ENCODE measurements around the gene PACRG.

Gene PACRG

DNA sequence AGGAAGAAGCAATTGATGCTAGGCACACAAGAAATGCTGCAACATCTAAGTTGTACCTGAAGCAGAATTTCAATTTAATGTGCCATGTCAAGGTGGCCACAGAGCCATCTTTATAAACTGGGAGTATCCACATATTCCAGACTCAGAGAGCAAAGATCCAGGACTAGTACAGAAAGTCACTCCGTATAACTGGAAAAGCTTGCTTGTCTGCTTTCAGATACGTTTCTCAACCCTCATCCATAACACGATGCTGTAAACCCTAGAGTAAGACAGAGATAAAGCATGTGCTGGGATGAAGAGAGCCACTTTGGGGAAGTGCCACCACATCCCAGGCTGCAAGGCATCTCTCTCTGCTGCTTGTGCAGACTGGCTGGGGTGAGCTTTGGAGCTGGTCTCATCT lies 134.7 kb downstream of the PACRG start:
- Histone ChIP-seq H3K79me1 (ENCODE audit: low read length) (no peaks in the 10 kb centered on the region), H3K4me2 (ENCODE audit: low read length) (no peak overlapping the region), H2AFZ (ENCODE audit: insufficient read depth, low read length, poor library complexity) (no peak overlapping the region), H3K4me1 (ENCODE audit: control insufficient read depth in 1 of 2, insufficient read depth in 2 of 2, low read length in 2 of 2) (no peaks in the 10 kb centered on the region), H2BK5ac (ENCODE audit: low read depth, low read length, poor library complexity) (no peak overlapping the region), H3K27ac (ENCODE audit: low read depth, low read length) (no peak overlapping the region), H4K91ac (ENCODE audit: low read depth, low read length) (no peak overlapping the region), H3K18ac (ENCODE audit: low read length) (no peak overlapping the region), H3K23ac (ENCODE audit: low read length) (no peak overlapping the region), H3K36me3 (ENCODE audit: control insufficient read depth in 1 of 2, insufficient read depth in 2 of 2, low read length in 2 of 2) (no peaks in the 10 kb centered on the region), H3K27me3 (ENCODE audit: insufficient read depth, low read length) (no peaks in the 10 kb centered on the region), H3K4me3 (ENCODE audit: low read depth, low read length) (no peak overlapping the region), H3K79me2 (ENCODE audit: control insufficient read depth, insufficient read depth, low read length, poor library complexity) (no peaks in the 10 kb centered on the region), H2AK5ac (ENCODE audit: low read length) (no peak overlapping the region), H3K9ac (ENCODE audit: low read length) (no peak overlapping the region), H4K8ac (ENCODE audit: low read depth, low read length) (no peak overlapping the region), H3K9me3 (ENCODE audit: insufficient read depth, low read depth, low read length) (no peaks in the 10 kb centered on the region), H2BK12ac (ENCODE audit: low read length) (no peak overlapping the region), H2BK120ac (ENCODE audit: insufficient read depth, low read length, poor library complexity) (no peak overlapping the region), H3K4ac (ENCODE audit: low read depth, low read length) (no peak overlapping the region), H4K12ac (ENCODE audit: low read depth, low read length) (no peak overlapping the region), H3K14ac (ENCODE audit: low read length) (no peak overlapping the region)
- WGBS (ENCODE audit: extremely low coverage, insufficient coverage, insufficient read length): no CpG with 5 or more reads among the region's 3 CpGs
- DNase-seq: peak; percentile 56 to 91

GRCh38 chr6:162862941-162863340 lies 135.2 kb downstream of the PACRG start:
- H3K79me1 ChIP-seq (ENCODE audit: low read length): no peaks in the 10 kb centered on the region
- WGBS (ENCODE audit: extremely low coverage, insufficient coverage, insufficient read length): no CpG with 5 or more reads among the region's 5 CpGs

DNA sequence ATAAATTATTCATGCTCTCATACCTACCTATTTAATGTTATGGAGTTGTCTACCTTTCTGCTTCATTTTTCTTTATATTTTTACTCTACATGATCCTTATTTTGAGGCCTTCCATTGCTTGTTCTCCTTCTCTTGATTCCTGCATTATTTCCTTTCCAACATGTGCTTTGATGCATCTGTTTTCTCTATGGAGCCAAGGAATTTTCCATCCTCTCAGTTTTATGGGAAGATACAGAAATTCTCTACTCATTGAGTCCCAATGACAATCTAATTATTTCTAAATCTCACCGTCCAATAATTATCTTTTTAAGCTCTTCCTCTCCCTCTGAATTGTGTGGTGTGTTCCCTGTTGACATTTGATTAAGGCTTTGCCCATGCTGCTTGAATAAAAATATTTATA lies 136.0 kb downstream of the PACRG start:
- Histone ChIP-seq H2AFZ (ENCODE audit: insufficient read depth, low read length, poor library complexity) (no peak overlapping the region), H3K79me1 (ENCODE audit: low read length) (no peaks in the 10 kb centered on the region), H3K9me3 (ENCODE audit: insufficient read depth, low read depth, low read length) (no peaks in the 10 kb centered on the region), H2BK120ac (ENCODE audit: insufficient read depth, low read length, poor library complexity) (no peak overlapping the region), H2BK12ac (ENCODE audit: low read length) (no peak overlapping the region), H2BK5ac (ENCODE audit: low read depth, low read length, poor library complexity) (no peak overlapping the region), H3K4me2 (ENCODE audit: low read length) (no peak overlapping the region), H4K12ac (ENCODE audit: low read depth, low read length) (no peak overlapping the region), H3K23ac (ENCODE audit: low read length) (no peak overlapping the region), H3K36me3 (ENCODE audit: control insufficient read depth in 1 of 2, insufficient read depth in 2 of 2, low read length in 2 of 2) (no peaks in the 10 kb centered on the region), H3K4me3 (ENCODE audit: low read depth, low read length) (no peak overlapping the region), H3K18ac (ENCODE audit: low read length) (no peak overlapping the region), H4K91ac (ENCODE audit: low read depth, low read length) (no peak overlapping the region), H4K8ac (ENCODE audit: low read depth, low read length) (no peak overlapping the region), H3K4me1 (ENCODE audit: control insufficient read depth in 1 of 2, insufficient read depth in 2 of 2, low read length in 2 of 2) (no peaks in the 10 kb centered on the region), H3K14ac (ENCODE audit: low read length) (no peak overlapping the region), H3K27ac (ENCODE audit: low read depth, low read length) (no peak overlapping the region), H3K79me2 (ENCODE audit: control insufficient read depth, insufficient read depth, low read length, poor library complexity) (no peaks in the 10 kb centered on the region), H3K4ac (ENCODE audit: low read depth, low read length) (no peak overlapping the region), H3K9ac (ENCODE audit: low read length) (no peak overlapping the region), H3K27me3 (ENCODE audit: insufficient read depth, low read length) (no peaks in the 10 kb centered on the region), H2AK5ac (ENCODE audit: low read length) (no peak overlapping the region)
- DNase-seq: no peak
- WGBS (ENCODE audit: extremely low coverage, insufficient coverage, insufficient read length): 100% methylated on average over 1 of the region's 1 CpG

More at GRCh38 chr6:162862941-162863340, 135.2 kb downstream of the PACRG start:
- Histone ChIP-seq H4K12ac (ENCODE audit: low read depth, low read length) (no peak overlapping the region), H3K4me3 (ENCODE audit: low read depth, low read length) (no peak overlapping the region), H3K36me3 (ENCODE audit: control insufficient read depth in 1 of 2, insufficient read depth in 2 of 2, low read length in 2 of 2) (no peaks in the 10 kb centered on the region), H2BK120ac (ENCODE audit: insufficient read depth, low read length, poor library complexity) (no peak overlapping the region), H2AK5ac (ENCODE audit: low read length) (no peak overlapping the region), H3K23ac (ENCODE audit: low read length) (no peak overlapping the region), H3K79me2 (ENCODE audit: control insufficient read depth, insufficient read depth, low read length, poor library complexity) (no peaks in the 10 kb centered on the region), H3K14ac (ENCODE audit: low read length) (no peak overlapping the region), H3K4me1 (ENCODE audit: control insufficient read depth in 1 of 2, insufficient read depth in 2 of 2, low read length in 2 of 2) (no peaks in the 10 kb centered on the region), H3K18ac (ENCODE audit: low read length) (no peak overlapping the region), H2BK5ac (ENCODE audit: low read depth, low read length, poor library complexity) (no peak overlapping the region), H3K4me2 (ENCODE audit: low read length) (no peak overlapping the region), H3K27ac (ENCODE audit: low read depth, low read length) (no peak overlapping the region), H3K9me3 (ENCODE audit: insufficient read depth, low read depth, low read length) (no peaks in the 10 kb centered on the region), H2BK12ac (ENCODE audit: low read length) (no peak overlapping the region), H2AFZ (ENCODE audit: insufficient read depth, low read length, poor library complexity) (no peak overlapping the region), H3K9ac (ENCODE audit: low read length) (no peak overlapping the region), H3K4ac (ENCODE audit: low read depth, low read length) (no peak overlapping the region), H4K8ac (ENCODE audit: low read depth, low read length) (no peak overlapping the region), H3K27me3 (ENCODE audit: insufficient read depth, low read length) (no peaks in the 10 kb centered on the region), H4K91ac (ENCODE audit: low read depth, low read length) (no peak overlapping the region)
- DNase-seq: peak; percentile 65 to 80

DNA sequence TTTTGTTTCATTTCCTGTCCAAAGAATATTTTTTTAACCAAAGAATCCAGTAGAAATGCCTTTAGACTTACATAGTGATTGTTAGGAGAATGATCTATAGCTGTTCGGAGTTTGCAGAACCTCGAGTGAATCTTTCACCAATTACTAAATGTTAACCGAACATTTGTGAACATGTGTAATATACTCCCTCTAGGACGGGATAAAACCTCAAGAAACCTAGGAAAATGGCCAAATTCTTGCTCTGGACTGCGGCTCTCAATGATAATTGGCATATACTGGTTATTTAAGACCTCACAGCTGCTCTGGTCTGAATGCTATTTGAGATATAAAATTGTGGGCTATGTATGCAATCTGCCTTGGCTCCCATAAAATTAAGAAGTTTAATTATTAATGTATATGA lies 137.1 kb downstream of the PACRG start:
- Histone ChIP-seq H3K79me2 (ENCODE audit: control insufficient read depth, insufficient read depth, low read length, poor library complexity) (no peaks in the 10 kb centered on the region), H4K91ac (ENCODE audit: low read depth, low read length) (no peak overlapping the region), H3K4me3 (ENCODE audit: low read depth, low read length) (no peak overlapping the region), H3K79me1 (ENCODE audit: low read length) (no peaks in the 10 kb centered on the region), H2AK5ac (ENCODE audit: low read length) (no peak overlapping the region), H3K27ac (ENCODE audit: low read depth, low read length) (no peak overlapping the region), H3K36me3 (ENCODE audit: control insufficient read depth in 1 of 2, insufficient read depth in 2 of 2, low read length in 2 of 2) (no peaks in the 10 kb centered on the region), H3K4me2 (ENCODE audit: low read length) (no peak overlapping the region), H4K8ac (ENCODE audit: low read depth, low read length) (no peak overlapping the region), H3K4ac (ENCODE audit: low read depth, low read length) (no peak overlapping the region), H2BK5ac (ENCODE audit: low read depth, low read length, poor library complexity) (no peak overlapping the region), H2BK120ac (ENCODE audit: insufficient read depth, low read length, poor library complexity) (no peak overlapping the region), H2BK12ac (ENCODE audit: low read length) (no peak overlapping the region), H3K14ac (ENCODE audit: low read length) (no peak overlapping the region), H3K4me1 (ENCODE audit: control insufficient read depth in 1 of 2, insufficient read depth in 2 of 2, low read length in 2 of 2) (no peaks in the 10 kb centered on the region), H3K23ac (ENCODE audit: low read length) (no peak overlapping the region), H3K9me3 (ENCODE audit: insufficient read depth, low read depth, low read length) (no peaks in the 10 kb centered on the region), H3K9ac (ENCODE audit: low read length) (no peak overlapping the region), H3K27me3 (ENCODE audit: insufficient read depth, low read length) (no peaks in the 10 kb centered on the region), H2AFZ (ENCODE audit: insufficient read depth, low read length, poor library complexity) (no peak overlapping the region), H3K18ac (ENCODE audit: low read length) (no peak overlapping the region), H4K12ac (ENCODE audit: low read depth, low read length) (no peak overlapping the region)
- WGBS (ENCODE audit: extremely low coverage, insufficient coverage, insufficient read length): no CpG with 5 or more reads among the region's 5 CpGs
- DNase-seq: no peak
